ENCODE data around the gene SNRNP200. TPM values are rescaled to one million over a fixed set of nuclear protein-coding genes. Genes with fewer than 3 reads are reported as not detected.
A peak's percentile ranks its signal among the peaks of the same experiment; 100 is the strongest.
"Not testable (repeated sequence)": the region's sequence is repeated elsewhere in the genome, so short reads cannot be mapped to it uniquely, and the experiment has no call there.

Gene SNRNP200
- polyA plus RNA-seq, 10 donors = 78.0 to 108 (median 89.2) TPM

GRCh38 chr2:96326564-96326963 lies 21.2 kb upstream of the SNRNP200 start:
- no peak for DNase-seq

DNA sequence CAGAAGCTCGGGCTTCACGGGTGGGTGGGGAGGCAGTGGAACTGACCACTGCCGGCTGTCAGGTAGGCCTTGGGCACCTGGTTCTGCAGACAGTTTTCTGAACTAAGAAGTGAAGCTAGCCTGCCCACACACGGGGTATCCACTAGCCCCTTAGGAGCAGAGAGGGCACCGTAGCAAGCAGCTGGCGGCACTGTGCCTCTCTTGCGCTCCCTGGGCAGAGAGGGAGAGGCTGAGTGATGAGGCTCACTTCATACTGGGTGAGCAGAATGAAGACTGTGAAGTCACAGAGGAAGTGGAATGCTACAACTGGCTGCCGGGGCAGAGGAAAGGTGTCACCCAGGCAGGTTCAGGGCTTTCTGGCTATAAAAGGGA lies 20.5 kb upstream of the SNRNP200 start:
- no peak for DNase-seq

- DNase-seq = peak in 1 of 3 donors; percentile 75
Observed at GRCh38 chr2:96325041-96325883, 19.9 kb upstream of the SNRNP200 start, which contains the start of gene ITPRIPL1. Gene ITPRIPL1, plus strand, starts transcription at chr2:96325317. Its CDS starts 523 bp downstream, at chr2:96325840.

DNA sequence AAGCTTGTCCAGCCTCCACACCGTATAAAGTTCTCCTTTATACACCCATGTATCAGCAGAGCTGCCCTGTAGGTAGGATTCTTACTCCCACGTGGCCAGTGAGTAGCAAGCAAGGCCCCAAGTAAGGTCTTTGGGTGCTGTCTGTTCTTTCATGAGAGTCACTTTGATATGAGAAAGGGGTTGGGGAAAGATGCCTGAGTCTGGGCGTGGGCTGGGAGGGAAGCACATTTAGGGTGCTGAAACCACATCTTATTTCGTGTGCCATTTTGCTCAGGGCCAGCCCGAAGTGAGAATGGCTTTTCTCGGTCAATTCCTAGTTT lies 19.3 kb upstream of the SNRNP200 start:
- no peak for DNase-seq

- DNase-seq = no peak
Observed at GRCh38 chr2:96323849-96324248, 18.5 kb upstream of the SNRNP200 start.

DNA sequence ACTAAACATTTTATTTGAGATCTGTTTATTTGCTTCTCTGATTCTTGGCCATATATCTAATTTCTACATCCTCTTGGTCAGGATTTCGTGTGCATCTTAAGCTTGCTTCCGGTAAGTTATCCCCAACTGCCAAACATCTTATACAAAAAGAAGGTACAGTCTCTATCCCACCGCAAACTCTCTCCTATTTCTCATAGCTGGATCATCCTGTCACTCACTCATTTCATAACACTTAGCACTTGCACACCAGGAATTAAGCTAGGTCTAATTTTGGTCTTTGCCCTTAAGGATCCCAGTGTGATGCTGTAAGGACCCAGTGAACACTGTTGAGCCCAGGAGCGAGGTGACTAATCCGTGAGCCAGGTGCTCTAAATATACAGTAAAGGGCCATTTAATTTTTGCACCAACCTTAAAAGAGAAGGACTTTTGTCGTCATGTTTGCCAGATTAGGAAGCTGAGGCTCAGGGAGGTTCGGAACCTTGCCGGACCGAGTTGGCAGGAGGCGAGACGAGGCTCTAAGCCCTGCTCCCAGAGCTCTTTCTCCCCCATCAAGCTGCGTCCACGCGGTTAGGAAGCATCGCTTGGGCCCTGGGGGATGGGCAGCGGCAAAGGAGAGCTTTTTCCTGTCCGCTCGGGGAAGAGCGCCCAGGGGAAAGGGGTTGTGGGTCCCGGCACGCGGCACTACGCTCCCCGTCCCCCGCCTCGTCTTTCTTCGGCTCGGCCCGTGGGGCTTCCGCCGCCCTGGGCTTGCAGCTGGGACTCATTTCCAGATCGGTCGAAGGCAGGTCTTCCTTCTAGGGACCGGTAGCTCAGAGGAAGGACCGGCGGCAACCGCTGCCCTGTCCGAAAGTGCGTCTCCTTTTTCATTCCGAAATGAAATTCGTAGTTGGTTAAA lies 15.6 kb upstream of the SNRNP200 start:
- DNase-seq = peak in 1 of 3 donors; percentile 56

DNA sequence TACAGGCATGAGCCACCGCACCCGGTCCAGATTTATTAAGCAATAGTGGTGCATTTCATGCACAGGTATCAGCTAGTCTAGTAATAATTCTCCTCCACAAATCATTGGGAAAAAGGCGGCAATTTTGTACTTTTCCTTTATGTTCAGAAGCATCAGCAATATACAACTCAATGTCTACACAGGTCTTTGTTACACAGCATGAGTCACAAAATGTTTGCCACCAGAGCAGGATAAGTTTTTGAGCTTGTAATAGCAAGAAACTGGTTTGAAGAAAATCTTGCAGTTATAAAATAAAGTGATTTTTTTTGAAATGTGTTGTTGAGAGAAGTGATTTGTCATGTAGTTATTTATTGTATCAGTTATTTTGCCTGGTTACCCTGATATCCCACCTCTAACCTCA lies 15.0 kb upstream of the SNRNP200 start:
- no peak for DNase-seq

GRCh38 chr2:96319396-96319795 lies 14.1 kb upstream of the SNRNP200 start:
- DNase-seq = no peak

GRCh38 chr2:96318723-96319122 lies 13.4 kb upstream of the SNRNP200 start:
- no peak for DNase-seq

DNA sequence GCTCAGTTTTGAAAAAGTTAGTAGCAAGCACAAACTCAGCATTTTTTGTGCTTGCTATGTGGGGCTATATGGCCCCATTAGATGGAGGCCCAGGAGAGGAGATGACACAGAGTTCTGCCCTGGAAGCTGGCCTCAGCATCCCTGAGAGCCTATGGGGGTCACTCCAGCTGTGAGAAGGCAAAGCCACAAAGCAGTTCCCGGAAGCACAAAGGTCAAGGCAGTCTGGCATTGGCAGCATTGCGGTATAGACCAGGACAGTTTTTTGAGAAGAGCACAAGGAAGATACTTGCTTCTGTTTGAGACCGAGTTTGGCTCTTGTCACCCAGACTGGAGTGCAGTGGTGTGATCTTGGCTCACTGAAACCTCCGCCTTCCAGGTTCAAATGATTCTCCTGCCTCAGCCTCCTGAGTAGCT lies 12.2 kb upstream of the SNRNP200 start:
- DNase-seq = no peak

DNA sequence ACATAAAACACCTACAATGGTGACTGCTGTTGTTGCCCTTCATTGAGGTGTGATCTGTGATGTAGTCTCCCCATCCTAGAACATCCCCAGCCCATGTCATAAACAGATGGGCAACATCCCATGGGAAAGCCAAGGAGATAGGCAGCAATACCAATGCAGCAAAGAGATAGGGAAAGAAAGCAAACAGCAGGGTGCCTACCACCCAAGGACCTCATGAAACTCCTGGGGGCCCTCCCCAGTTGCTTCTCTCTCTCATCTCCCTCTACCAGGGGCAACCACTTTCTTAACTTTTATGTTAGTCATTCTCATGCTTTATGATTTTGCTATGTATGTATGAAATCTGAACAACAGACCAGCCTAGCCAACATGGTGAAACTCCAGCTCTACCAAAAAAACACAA lies 11.7 kb upstream of the SNRNP200 start:
- no peak for DNase-seq

- peak in 1 of 3 donors; percentile 53 for DNase-seq
Observed at GRCh38 chr2:96315400-96316071, 10.2 kb upstream of the SNRNP200 start.

DNA sequence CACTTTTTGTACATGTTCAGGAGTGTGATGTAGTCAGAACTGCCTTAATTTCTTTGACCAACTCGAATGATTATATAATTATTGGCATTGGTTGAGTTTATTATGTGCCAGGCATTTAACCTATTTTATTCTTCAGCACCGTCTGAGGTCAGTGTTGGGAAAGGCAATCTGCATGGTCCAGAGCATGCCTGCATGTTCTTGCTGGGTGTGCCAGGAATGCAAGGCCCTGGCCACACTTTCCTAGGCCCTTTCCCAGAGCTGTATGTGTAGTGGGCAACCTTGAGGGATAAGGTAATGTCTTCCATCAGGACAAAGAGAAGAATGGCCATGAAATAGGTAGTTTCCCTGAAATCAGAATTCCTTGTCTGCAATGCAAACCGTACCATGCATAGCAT lies 9.7 kb upstream of the SNRNP200 start:
- DNase-seq = no peak

DNA sequence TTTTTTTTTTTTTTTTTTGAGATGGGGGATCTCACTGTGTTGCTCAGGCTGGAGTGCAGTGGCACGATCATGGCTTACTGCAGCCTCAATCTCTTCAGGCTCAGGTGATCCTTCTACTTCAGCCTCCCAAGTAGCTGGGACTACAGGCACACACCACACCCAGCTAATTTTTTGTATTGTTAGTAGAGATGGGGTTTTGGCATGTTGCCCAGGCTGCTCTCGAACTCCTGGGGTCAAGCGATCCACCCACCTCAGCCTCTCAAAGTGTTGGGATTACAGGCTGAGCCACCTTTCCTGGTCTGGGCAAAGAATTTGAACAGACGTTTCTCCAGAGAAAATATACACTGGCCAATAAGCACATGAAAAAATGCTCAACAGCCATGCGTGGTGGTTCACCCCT lies 2.9 kb upstream of the SNRNP200 start:
- no peak for DNase-seq

DNA sequence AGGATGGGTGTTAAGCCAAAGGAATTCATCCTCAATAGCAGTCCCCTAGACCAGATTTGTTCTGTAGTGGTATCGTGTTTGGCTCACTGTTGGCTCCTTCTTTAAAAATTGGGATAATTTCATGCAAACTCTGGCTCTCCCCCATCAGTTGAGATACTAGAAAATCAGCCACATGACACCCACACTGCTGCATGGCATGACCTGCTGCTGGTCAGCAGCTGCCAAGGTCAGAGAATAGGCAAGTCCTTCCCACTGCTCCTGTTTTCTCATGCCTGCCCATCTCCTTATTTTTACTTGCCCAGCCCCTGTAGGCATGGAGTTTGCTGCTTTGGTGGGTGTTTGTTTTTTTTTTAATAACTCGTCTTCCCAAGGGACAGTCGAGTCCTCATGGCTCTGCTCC lies 1.0 kb upstream of the SNRNP200 start:
- no peak for DNase-seq

- DNase-seq = no peak
Observed at GRCh38 chr2:96305979-96306308, 598 bp upstream of the SNRNP200 start.

- no peak for DNase-seq
Observed at GRCh38 chr2:96304606-96305005, 740 bp downstream of the SNRNP200 start.

- DNase-seq = no peak
Observed at GRCh38 chr2:96301865-96302264, 3.5 kb downstream of the SNRNP200 start.

DNA sequence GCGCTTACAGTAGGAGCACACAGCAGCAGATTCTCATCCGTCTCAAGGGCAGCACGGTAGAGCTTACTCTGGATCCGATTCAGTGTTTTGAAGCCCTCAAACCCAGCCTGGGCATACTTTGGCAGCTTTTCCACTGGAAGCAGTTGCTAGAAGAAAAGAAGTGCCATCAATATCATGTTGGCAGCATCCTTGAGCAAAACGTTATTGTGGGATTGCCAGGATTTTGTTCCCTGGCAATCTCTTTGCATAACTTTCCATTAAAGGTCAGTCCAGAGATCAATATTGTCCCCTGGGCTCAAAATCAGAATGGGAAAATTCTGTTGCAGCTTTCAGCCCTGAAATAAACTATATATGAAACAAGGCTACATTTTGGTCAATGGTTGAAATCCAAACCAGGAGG lies 8.4 kb downstream of the SNRNP200 start:
- no peak for DNase-seq

- DNase-seq = not testable (repeated sequence)
Observed at GRCh38 chr2:96294271-96294670, 11.1 kb downstream of the SNRNP200 start.

DNA sequence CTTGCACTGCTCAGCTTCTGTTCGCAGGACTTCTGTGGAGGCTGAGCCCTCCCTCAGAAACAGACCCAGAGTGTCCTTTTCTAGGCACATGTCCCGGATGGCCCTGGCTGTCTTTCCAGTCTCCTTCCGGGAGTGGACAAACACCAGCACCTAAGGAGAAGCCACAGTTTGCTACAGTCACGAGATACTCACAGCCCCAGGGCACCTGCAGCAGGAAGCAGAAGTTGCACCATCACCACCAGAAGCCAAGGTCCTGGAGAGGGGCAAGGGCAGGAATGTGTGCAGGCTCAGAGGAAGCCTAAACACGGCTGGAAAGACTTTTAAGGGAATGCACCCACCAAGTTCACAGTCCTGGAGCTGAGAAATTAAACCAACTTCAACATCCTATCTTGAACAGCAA lies 13.6 kb downstream of the SNRNP200 start:
- no peak for DNase-seq

GRCh38 chr2:96287273-96287856 lies 18.0 kb downstream of the SNRNP200 start:
- DNase-seq = no peak

Data from muscle of back (tissue), 11 donors.